HG02943 (cell line): ENCODE results near the gene DENND1C.

ENCODE experiments used
- ATAC-seq: cut with Tn5 transposase; IDR thresholded peaks from one replicate; pipeline ENCODE4 v1.9.1; 2021; ENCODE audit warnings: mild to moderate bottlenecking, low read depth, moderate library complexity; ENCODE audit not compliant: unreplicated experiment

The DENND1C gene

GRCh38 chr19:6481541-6482342 is at the start of gene DENND1C:
TSS of gene DENND1C (minus strand) at chr19:6481787. CDS start at chr19:6481695, 92 bp downstream.
- ATAC-seq, result peak; percentile 62

DNA sequence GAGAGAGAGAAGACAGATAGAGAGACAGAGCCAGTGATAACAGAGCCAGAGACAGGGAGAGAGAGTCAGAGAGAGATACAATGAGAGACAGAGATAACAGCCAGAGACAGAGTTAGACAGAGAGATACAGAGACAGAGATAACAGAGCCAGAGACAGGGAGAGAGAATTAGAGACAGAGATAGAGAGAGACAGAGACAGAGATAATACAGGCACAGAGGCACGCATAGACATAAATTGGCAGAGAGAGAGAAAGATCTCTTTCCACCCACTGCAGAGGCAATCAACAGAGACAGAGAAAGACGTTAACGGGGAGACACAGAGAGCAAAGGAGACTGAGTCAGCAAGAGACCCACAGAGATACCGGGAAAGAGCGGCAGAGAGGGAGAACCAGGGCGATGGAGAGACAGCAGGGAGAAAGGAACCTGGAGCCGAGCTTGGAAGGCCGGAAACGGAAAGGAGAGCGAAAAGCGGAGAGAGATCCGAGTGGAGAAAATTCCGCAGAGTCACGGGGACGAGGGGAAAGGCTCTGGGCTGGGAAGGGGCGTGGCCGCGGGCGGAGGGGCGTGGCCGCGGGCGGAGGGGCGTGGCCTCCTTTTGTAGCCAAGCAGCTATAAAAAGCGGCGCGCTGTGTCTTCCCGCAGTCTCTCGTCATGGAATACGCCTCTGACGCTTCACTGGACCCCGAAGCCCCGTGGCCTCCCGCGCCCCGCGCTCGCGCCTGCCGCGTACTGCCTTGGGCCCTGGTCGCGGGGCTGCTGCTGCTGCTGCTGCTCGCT is 49.0 kb upstream of the DENND1C start, which contains the start of gene TNFSF9:
Gene TNFSF9, plus strand, starts transcription at position 641 of the 777 bp plus-strand sequence. Its CDS starts 11 bp downstream, at position 652.
- no peak for ATAC-seq

DNA sequence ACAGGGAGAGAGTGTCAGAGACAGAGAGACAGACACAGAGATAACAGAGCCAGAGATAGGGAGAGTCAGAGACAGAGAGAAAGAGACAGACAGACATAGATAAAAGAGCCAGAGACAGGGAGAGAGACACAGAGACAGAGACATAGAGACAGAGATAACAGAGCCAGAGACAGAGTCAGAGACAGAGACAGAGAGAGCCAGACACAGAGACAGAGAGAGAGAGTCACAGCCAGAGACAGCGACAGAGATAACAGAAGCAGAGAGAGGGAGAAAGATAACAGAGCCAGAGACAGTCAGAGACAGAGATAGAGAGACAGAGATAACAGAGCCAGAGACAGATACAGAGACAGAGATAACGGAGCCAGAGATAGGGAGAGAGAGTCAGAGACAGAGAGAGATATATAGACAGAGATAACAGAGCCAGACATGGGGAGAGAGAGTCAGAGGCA is 48.4 kb upstream of the DENND1C start:
- ATAC-seq, result no peak

GRCh38 chr19:6529351-6529750 is 47.8 kb upstream of the DENND1C start:
- ATAC-seq, result no peak

DNA sequence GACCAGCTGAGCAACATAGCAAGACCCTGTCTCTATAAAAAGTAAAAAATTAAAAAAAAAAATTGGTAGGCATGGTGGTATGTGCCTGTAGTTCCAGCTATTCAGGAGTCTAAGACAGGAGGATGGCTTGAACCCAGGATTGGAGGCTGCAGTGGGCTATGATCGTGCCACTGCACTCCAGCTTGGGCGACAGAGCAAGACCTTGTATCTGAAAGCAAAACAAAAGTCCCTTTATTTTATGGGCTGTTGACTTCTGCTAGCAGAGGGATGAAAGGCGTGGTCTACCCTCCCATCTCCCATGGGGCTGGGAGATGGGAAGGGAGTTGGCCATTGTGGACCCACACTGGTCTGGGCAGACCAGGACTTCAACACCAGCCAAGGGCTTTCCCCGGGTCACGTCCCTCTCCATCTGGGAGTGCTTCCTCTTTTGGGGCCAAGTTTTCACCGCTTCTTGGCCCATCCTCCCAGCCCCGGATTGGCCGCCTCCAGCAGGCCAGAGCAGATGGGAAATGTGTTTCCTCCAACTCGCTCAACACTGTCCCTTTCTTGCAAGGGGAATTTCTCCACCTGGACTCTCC is 47.0 kb upstream of the DENND1C start:
- no peak for ATAC-seq

DNA sequence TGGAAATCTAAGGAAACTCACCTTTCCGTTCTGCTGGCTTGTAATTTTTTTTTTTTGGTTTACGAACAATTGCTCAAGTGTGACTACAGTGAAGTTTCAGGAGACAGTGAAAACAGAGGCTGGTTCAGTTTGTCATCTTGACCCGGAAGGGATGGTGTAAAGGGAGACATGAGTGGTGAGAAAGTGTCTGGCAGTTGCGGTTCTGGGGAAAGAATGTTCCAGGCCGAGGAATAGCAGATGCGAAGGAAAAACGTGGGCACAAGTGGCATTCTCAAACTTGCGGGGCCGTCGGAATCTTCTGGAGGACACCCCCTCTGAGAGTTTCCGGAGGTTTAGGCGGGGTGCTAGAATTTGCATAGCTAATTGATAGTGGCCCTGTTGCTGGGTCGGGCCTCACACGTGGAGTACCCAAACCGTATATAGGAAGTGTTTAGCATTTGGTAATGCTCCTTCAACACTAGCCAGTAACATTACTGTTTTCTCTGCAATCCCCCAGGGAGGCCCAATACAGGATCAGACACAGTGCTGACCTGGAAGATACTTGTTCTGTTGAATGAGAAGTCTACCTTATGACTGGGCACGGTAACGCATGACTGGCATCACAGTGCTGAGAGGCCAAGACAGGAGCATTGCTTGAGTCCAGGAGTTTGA is 46.4 kb upstream of the DENND1C start:
- ATAC-seq, result peak; percentile 48

- ATAC-seq, result no peak
Measured at GRCh38 chr19:6524311-6524710, 42.7 kb upstream of the DENND1C start.

- ATAC-seq, result no peak
Measured at GRCh38 chr19:6522712-6523111, 41.1 kb upstream of the DENND1C start.

- ATAC-seq, result no peak
Measured at GRCh38 chr19:6521718-6522646, 40.4 kb upstream of the DENND1C start.

- ATAC-seq, result no peak
Measured at GRCh38 chr19:6519289-6519688, 37.7 kb upstream of the DENND1C start.

GRCh38 chr19:6518145-6518911 is 36.7 kb upstream of the DENND1C start:
- no peak for ATAC-seq

DNA sequence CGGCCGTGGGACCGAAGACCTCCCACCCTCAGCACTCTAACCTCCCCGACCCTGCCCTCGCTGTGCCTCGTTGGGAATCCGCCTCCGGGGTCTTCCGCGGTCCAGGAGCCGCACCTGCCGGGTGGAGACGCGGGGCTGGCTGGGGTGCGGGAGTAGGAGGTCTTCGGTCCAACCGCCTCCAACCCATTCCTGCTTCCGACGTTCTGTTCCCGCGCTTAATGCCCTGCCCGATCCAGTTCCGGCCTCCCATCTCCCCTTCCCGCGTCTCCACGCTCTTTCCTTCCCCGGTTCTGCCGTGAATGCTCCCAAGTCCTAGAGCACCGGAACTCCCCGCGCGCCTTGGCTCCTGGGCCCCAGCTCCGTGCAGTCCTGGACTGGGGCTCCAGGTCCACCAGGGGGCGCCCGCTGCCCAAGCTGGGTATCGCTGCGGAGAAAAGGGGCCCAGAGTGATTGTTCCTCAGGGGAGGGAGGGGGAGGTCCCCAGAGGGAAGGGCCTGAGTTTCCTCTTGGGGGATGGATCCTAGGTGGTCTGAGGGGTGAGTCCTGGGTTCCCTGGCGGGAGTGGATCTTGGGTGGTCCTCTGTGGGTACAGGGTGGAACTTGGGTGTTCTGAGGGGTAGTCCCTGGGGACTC is 35.2 kb upstream of the DENND1C start:
- ATAC-seq, result peak; percentile 45

DNA sequence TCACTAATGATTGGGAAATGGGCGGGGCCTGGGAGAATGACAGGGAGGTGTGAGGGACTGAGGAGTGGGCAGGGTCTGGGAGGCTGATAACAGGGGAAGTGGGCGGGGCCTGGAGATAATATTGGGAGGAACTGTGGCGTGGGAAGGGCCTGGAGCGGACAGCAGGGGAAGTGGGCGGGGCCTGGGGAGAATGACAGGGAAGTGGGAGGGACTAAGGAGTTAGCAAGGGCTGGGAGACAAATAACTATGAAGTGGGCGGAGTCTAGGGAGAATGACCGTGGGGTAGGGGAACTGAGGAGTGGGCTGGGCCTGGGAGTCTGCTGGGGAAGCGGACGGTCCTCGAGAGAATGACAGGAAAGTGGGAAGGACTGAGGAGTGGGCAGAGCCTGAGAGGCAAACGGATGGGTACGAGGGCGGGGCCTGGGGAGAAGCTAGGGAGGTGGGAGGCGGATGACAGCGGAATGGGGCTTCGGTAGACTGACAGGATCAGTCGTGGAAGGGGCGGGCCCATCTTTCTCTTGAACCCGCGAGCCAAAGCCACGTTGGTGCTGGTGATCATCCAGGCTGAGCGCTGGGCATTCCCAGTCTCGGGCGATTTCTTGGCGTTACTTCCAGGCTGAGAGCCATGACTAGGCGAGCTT is 34.6 kb upstream of the DENND1C start:
- peak; percentile 37 for ATAC-seq

DNA sequence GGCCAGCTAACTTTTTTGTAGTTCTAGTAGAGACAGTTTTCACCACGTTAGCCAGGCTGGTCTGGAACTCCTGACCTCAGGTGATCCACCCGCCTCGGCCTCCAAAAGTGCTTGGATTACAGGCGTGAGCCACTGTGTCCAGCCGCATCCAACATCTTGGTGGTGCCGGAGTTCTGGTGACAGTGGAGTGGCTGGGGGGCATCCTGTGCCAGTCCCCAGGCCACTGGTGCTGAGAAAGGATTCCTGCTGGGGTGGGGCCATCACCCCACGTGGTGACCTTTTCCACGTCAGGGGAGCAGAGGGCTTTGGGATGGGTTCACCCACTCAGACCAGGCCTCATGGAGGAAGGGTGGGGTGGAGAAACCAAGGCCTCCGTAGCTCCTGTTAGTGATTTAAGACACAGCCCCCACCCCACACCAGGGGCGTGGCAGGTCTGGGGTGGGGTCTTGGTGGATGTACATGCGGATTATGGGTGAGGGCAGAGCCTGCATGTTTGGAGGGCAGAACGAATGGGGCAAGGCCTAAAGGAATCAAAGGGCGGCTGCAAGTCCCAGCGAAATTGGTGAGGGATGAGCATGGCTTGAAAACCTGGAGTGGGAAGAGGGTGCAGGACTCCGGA is 33.4 kb upstream of the DENND1C start:
- ATAC-seq, result no peak

DNA sequence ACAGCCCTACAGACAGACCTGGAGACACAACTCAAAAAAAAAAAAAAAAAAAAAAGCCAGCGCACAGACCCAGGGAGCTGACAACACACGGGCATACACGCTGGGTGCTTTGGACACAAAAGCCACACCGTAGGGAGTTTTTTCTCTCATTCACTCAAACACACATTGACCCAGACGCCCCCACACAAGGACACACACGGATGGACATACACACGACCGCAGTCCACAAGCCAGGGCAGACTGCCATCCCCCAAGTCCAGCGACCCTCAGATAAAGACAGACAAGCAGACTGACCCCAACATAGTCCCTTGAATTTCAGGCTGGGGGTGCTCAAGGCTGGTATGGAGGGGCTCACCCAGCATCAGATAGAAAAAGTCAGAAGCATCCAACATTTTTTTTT is 32.5 kb upstream of the DENND1C start:
- ATAC-seq, result no peak

DNA sequence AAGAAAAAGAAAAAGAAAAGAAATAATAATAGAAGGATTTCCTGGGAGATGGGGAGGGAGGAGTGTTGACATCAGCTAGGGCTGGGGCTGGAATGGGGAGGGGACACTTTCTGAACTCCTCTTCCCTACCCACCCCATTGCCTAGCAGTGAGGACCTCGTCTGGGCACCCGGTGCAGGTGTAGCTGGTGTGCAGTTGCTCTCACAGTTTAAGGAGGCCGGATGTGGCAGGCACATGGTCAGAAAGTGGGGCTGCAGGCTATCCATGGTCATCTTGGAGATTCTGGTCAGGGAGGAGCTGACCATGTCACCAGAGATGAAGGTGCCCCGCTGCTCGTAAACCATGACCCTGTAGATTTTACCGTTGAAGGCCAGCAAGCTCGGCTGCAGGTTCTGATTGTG is 29.0 kb upstream of the DENND1C start:
- no peak for ATAC-seq

DNA sequence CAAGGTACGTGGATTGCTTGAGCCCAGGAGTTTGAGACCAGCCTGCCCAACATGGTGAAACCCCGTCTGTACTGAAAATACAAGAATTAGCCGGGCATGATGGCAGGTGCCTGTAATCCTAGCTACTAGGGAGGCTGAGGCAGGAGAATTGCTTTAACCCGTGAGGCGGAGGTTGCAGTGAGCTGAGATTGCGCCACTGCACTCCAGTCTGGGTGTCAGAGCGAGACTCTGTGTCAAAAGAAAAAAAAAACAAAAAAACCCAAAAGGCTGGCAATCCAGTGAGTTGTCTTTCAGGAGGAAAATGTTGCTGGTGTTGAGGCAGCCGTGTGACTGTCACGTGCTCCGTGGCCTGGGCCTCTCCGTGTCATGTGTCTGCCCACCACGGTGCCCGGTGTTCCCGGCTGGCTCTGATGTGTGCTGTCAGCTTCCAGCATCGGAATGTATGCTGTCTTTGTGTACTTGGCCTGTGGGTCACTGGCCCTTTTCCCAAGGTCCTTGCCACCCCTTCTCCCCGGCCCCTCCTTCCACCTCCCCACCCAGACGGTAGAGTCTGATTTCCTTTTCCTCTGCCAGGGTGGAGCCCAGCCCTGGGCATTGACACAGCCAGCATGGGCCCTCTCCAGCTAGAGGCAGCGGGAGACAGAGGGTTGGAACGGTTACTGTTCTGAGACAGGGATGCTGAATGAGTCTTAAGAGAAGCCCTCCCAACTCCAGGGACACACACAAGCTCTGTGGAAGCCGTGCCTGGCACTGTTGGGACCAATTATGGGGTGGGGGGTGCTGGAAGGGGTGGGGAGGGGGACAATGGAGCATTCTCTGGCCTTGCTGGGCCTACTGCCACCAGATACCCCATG is 27.8 kb upstream of the DENND1C start:
- ATAC-seq, result no peak
